Left ventricle myocardium inferior (tissue), 1 donor: ENCODE measurements around the gene RPS6KA2. TPM values are rescaled to one million over a fixed set of nuclear protein-coding genes. Genes with fewer than 3 reads are reported as not detected.

Source experiments
- DNase-seq: peaks from one replicate; pipeline ENCODE4 v3.0.0-alpha.2; 2020
- H3K27ac ChIP-seq: fragments of 200-600 bp; replicated peaks from 2 replicates; pipeline ENCODE4 v1.8.0; 2021
- H3K27me3 ChIP-seq: fragments of 200-600 bp; 2 replicates; pipeline ENCODE4 v1.8.0; 2021; ENCODE audit warnings: low read depth
- H3K36me3 ChIP-seq: fragments of 200-600 bp; 2 replicates; pipeline ENCODE4 v1.8.0; 2021
- H3K4me1 ChIP-seq: fragments of 200-600 bp; 2 replicates; pipeline ENCODE4 v1.8.0; 2021
- H3K4me3 ChIP-seq: fragments of 200-600 bp; 2 replicates; pipeline ENCODE4 v1.8.0; 2021; ENCODE audit warnings: mild to moderate bottlenecking, moderate library complexity
- H3K9me3 ChIP-seq: fragments of 200-600 bp; replicated peaks from 2 replicates; pipeline ENCODE4 v1.8.0; 2021
- CTCF ChIP-seq: fragments of 200-600 bp; IDR thresholded peaks from 2 replicates; pipeline ENCODE4 v1.8.0; 2021; ENCODE audit warnings: antibody characterized with exemption, mild to moderate bottlenecking, borderline replicate concordance
- intact Hi-C: fragments of 100-400 bp; cut with micrococcal nuclease; formaldehyde crosslinking; loops from one replicate; pipeline ENCODE4 v1.11.0; 2022
- total RNA-seq: library from RNA; stranded (reverse); fragmentation: NEBNext Ultra II Directional; extraction: Animal tissue kit (Norgen Biotek cat#: 25700); gene quantifications from one replicate; pipeline ENCODE4 v1.2.1, GENCODE V29; 2021
- donor health status: DM: no; HTN: yes; CAD: no; lungs with severe emphysema.

Gene RPS6KA2
- total RNA-seq, 1 donor from 2014 or later = 77.2 TPM

DNA sequence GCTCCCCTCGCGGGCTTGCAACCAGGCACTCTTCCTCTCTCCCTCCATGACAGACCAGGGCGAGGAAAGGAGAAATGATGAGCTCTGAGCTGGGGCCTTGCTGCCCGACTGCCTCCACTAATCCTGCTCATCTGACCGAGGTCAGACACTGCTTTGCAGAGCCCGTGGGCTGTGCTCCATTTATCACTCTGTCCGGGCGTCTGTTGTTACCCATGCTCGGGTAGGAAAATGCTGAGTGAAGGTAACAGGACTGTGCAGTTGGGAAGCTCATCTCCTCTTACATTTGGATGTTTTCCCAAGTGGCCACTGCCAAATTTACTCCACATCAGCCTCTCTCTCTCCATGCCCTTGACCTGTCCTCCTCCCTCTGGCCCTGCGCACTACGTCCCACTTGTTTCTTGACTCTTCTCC is 14.6 kb downstream of the RPS6KA2 start:
- peaks cover 53% of the 10 kb centered on the region for H3K4me1 ChIP-seq
- no peak for TF ChIP-seq CTCF

DNA sequence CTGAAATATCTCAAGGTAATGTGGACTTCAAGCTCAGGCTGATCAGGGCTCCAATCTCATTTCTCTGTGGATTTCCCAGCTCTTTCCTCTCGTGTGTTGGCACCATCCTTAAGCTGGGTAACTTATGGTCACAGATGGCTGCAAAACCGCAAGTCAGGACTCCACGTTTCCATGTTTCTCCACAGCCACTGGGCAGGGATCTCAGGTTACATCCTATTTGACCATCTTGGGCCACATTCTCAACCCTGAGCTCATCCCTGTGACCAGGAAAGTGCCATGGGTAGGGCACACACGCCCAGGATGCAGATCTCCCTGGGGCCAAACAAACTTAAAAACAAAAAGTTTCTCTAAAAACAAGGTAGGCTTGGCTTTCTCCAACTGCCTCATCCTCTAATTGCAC is 15.4 kb downstream of the RPS6KA2 start:
- Histone ChIP-seq H3K4me3 (no peak overlapping the region), H3K27me3 (no peaks in the 10 kb centered on the region), H3K4me1 (peaks cover 49% of the 10 kb centered on the region), H3K9me3 (no peaks in the 10 kb centered on the region), H3K27ac (no peak overlapping the region), H3K36me3 (no peaks in the 10 kb centered on the region)
- intact Hi-C loops = no loop called here
- TF ChIP-seq CTCF = no peak
- no peak for DNase-seq

More for the DNA sequence above, 14.6 kb downstream of the RPS6KA2 start:
- intact Hi-C loops = no loop called here
- H3K27me3 ChIP-seq = no peaks in the 10 kb centered on the region
- no peaks in the 10 kb centered on the region for H3K9me3 ChIP-seq
- no peak overlapping the region for H3K4me3 ChIP-seq
- peak overlapping the region; percentile 65 for H3K27ac ChIP-seq
- H3K36me3 ChIP-seq = no peaks in the 10 kb centered on the region
- DNase-seq = no peak

GRCh38 chr6:166610069-166610468 is 17.0 kb downstream of the RPS6KA2 start:
- Histone ChIP-seq H3K9me3 (no peaks in the 10 kb centered on the region), H3K36me3 (no peaks in the 10 kb centered on the region), H3K4me1 (peaks cover 33% of the 10 kb centered on the region), H3K4me3 (no peak overlapping the region), H3K27me3 (no peaks in the 10 kb centered on the region), H3K27ac (no peak overlapping the region)
- DNase-seq = no peak
- intact Hi-C loops = no loop called here
- no peak for TF ChIP-seq CTCF

DNA sequence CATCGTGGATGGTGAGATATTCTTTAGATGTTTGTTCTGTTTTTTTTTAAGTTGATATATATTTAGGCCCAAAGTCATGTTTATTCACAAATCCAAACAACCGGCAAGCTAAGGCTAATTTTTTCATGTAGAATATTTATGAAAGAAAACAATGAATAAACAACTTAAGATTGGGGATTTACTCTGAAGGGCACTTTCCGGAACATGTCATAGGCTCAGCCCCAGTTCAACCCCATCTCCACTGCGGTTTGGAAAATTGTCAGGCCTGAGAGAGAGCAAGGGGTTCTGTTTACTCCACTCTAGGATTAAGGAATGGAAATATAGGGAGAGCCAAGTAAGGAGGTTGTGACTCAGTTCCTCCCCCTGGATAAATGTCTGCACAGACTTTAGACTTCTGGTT is 18.3 kb downstream of the RPS6KA2 start:
- no peaks in the 10 kb centered on the region for H3K9me3 ChIP-seq
- H3K27ac ChIP-seq = no peak overlapping the region
- no peak for TF ChIP-seq CTCF
- intact Hi-C loops = no loop called here
- DNase-seq = no peak
- H3K27me3 ChIP-seq = no peaks in the 10 kb centered on the region
- H3K4me1 ChIP-seq = peaks cover 20% of the 10 kb centered on the region
- no peaks in the 10 kb centered on the region for H3K36me3 ChIP-seq
- H3K4me3 ChIP-seq = no peak overlapping the region

DNA sequence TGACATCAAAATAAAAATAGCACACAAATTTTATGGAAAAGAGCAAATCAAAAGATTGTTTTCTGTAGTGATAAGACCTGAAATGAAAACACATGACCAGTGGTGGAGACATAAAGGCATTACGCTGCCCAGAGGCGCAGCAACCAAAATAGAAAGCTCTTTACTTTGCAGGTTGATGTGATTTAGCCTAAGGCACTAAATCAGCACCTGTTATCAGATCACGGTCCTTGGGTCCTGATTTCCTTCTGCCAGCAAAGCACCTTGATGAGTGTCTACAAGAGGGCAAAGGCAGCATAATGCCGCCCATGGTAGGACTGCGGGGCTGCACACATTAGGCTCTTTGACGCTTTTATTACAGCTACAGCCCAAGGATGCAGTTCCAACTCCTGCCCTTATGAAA is 21.3 kb downstream of the RPS6KA2 start:
- Histone ChIP-seq H3K27ac (no peak overlapping the region), H3K4me1 (no peaks in the 10 kb centered on the region), H3K9me3 (no peaks in the 10 kb centered on the region), H3K36me3 (no peaks in the 10 kb centered on the region), H3K27me3 (no peaks in the 10 kb centered on the region), H3K4me3 (no peak overlapping the region)
- DNase-seq = no peak
- intact Hi-C loops = no loop called here
- no peak for TF ChIP-seq CTCF

DNA sequence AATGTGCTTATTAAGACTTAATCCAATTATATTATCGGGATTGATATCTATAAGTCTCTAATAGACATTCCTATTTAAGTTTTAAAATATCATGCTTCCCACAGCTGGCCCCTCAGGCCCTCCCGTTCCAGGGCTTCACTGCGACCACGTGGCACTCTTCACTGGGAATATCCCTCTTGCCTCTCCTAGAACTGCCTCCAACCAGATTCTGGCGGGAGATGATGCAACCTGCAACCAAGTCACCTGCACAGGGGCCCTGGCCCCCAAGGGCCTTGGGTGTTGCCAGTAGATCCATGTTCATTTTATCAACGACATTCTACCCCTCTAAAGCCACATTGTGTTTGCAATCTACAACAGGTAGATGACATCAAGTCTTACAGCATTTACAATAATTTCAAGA is 22.1 kb downstream of the RPS6KA2 start:
- DNase-seq = no peak
- peaks cover 7% of the 10 kb centered on the region for H3K4me1 ChIP-seq
- H3K27ac ChIP-seq = no peak overlapping the region
- no peak overlapping the region for H3K4me3 ChIP-seq
- no peak for TF ChIP-seq CTCF
- H3K36me3 ChIP-seq = no peaks in the 10 kb centered on the region
- H3K27me3 ChIP-seq = no peaks in the 10 kb centered on the region
- intact Hi-C loops = no loop called here
- H3K9me3 ChIP-seq = no peaks in the 10 kb centered on the region
